Fibroblast of gingiva (primary cell): ENCODE data around the gene FGF11.

Experiments
- DNase-seq: peaks from one replicate; pipeline ENCODE4 v3.0.0-alpha.2; 2011; ENCODE audit warnings: low read depth

The FGF11 gene

GRCh38 chr17:7408252-7408727 is 31.0 kb upstream of the FGF11 start:
- no peak for DNase-seq

- no peak for DNase-seq
These were observed 30.4 kb upstream of the FGF11 start for GRCh38 chr17:7408863-7409262.

GRCh38 chr17:7409716-7410115 is 29.6 kb upstream of the FGF11 start:
- DNase-seq = no peak

GRCh38 chr17:7410634-7411426 is 28.5 kb upstream of the FGF11 start:
- no peak for DNase-seq

GRCh38 chr17:7411427-7411750 is 27.9 kb upstream of the FGF11 start:
- DNase-seq = no peak

GRCh38 chr17:7413346-7413985 is 25.8 kb upstream of the FGF11 start:
- peak; percentile 66 for DNase-seq

- no peak for DNase-seq
These were observed 24.5 kb upstream of the FGF11 start for GRCh38 chr17:7414837-7415236.

GRCh38 chr17:7415784-7416183 is 23.5 kb upstream of the FGF11 start:
- DNase-seq = no peak

GRCh38 chr17:7416323-7416722 is 23.0 kb upstream of the FGF11 start:
- DNase-seq = no peak

GRCh38 chr17:7417056-7417655 is 22.2 kb upstream of the FGF11 start:
- no peak for DNase-seq

- no peak for DNase-seq
These were observed 20.7 kb upstream of the FGF11 start for GRCh38 chr17:7418472-7419152.

GRCh38 chr17:7419819-7420610 is 19.3 kb upstream of the FGF11 start, which contains the start of gene SPEM1:
SPEM1 (plus strand) TSS chr17:7420324; CDS start chr17:7420385, 61 bp downstream.
- DNase-seq = no peak

GRCh38 chr17:7421186-7421585 is 18.1 kb upstream of the FGF11 start:
- DNase-seq = no peak

GRCh38 chr17:7423679-7424078 is 15.6 kb upstream of the FGF11 start:
- DNase-seq = no peak

GRCh38 chr17:7425316-7425715 is 14.0 kb upstream of the FGF11 start, which contains the start of gene SPEM2:
SPEM2 (plus strand) TSS chr17:7425616; CDS start chr17:7425689, 73 bp downstream.
- DNase-seq = no peak

- no peak for DNase-seq
These were observed 13.6 kb upstream of the FGF11 start for GRCh38 chr17:7425756-7426155.

- no peak for DNase-seq
These were observed 13.0 kb upstream of the FGF11 start for GRCh38 chr17:7426203-7426863.

GRCh38 chr17:7426896-7427489 is 12.3 kb upstream of the FGF11 start:
- DNase-seq = no peak

- no peak for DNase-seq
These were observed 11.8 kb upstream of the FGF11 start for GRCh38 chr17:7427549-7427948.

- no peak for DNase-seq
These were observed 10.8 kb upstream of the FGF11 start, which contains the start of gene SPEM3 for GRCh38 chr17:7428557-7428956. SPEM3 (plus strand) TSS chr17:7428857; CDS start chr17:7428903, 46 bp downstream.

GRCh38 chr17:7429722-7430121 is 9.6 kb upstream of the FGF11 start:
- no peak for DNase-seq
